AG09319 (cell line): Measurements from ENCODE around the gene KAT6B.

Experiments
- DNase-seq: peaks from one replicate; pipeline ENCODE4 v3.0.0-alpha.2; 2010; ENCODE audit warnings: low read depth; ENCODE audit errors: extremely low read depth
- TF ChIP-seq, protein P1 (sequence below): IDR thresholded peaks from 2 replicates; pipeline ENCODE4 v1.5.1; 2011; ENCODE audit warnings: low read depth, mild to moderate bottlenecking, inconsistent platforms, low read length, moderate library complexity

The KAT6B gene

DNA sequence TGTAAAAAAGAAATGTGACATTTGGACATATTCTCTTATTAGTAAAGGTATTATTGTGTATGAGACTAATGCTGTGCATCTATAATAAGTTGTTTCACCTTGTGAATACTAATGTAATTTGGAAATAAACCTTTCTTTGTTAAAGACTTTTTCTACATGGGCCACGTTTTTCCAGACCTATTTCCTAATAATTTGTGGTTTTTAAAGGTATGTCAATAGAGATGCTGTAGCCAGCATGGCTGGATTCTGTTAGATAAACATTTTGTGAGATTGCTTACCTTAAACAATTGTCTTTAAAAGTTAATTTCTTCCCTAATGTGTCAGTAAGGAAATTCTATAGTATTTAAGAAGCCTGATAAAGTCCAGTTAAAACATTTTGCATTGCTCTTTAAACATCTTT lies 56.0 kb downstream of the KAT6B start:
- TF ChIP-seq, protein P1, sequence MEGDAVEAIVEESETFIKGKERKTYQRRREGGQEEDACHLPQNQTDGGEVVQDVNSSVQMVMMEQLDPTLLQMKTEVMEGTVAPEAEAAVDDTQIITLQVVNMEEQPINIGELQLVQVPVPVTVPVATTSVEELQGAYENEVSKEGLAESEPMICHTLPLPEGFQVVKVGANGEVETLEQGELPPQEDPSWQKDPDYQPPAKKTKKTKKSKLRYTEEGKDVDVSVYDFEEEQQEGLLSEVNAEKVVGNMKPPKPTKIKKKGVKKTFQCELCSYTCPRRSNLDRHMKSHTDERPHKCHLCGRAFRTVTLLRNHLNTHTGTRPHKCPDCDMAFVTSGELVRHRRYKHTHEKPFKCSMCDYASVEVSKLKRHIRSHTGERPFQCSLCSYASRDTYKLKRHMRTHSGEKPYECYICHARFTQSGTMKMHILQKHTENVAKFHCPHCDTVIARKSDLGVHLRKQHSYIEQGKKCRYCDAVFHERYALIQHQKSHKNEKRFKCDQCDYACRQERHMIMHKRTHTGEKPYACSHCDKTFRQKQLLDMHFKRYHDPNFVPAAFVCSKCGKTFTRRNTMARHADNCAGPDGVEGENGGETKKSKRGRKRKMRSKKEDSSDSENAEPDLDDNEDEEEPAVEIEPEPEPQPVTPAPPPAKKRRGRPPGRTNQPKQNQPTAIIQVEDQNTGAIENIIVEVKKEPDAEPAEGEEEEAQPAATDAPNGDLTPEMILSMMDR, result no peak
- no peak for DNase-seq

DNA sequence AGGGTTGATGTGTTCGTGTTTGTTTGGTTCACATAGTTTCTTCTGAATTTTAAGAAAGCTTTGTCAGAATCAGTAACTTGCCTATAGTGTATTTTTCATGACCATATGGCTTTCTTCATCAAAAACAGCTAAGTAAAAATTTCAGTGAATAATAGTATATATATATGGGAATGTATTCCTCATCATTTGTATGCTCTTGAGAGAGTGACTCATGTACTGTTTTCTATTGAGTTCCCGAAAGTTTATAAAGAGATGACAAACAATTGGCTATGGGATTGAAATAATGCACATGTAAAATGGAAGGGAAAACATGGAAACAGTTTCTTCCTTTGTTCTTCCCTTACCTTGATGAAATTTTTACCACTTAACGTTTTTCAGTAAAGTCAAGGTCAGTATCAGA lies 56.4 kb downstream of the KAT6B start:
- no peak for DNase-seq
- TF ChIP-seq, protein P1, result no peak

DNA sequence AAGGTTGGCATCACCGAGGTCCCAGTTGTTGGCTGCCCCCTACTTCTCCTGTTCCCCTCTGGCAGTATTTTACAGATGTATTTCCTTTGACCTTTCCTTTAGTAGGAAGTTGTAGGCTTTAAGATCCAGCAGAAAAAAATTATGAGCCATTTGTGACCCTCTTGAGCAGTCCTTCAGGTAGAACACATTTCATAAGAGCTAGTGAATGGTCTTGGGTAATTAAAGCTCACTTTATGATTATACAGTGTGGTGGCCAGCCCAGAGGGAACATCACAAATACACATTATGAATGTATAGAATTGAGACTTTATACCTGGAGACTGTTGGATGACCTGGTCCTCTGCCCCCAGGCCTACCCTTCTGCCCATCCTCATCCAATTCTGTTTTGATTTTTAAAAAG lies 57.0 kb downstream of the KAT6B start:
- TF ChIP-seq, protein P1, result no peak
- DNase-seq, result no peak

DNA sequence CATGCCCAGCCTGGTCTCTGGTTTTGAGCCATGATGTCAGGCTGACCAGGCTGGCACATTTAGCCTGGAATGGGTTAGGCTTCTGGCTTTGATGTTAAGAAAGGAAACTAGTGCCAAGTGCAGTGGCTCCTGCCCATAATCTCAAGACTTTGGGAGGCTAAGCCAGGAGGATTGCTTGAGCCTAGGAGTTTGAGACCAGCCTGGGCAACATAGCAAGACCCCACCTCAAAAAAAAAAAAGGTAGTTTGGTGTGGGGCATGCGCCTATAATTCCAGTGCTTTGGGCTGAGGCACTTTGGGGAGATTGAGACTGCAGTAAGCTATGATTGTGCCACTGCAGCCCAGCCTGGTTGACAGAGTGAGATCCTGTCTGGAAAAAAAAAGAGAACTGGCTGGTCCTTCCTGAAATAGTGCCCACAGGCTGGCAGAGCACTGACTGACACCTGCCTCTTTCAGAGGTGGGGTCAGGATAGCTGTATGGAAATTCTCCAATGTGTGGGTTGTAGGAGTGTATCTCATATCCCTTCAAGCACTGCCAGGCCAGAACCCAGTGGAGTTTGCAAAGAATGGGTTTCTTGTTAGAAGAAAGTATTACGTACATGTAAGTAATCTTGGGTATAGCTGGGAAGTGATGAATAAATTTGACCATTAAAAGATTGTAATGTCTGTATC lies 61.3 kb downstream of the KAT6B start:
- TF ChIP-seq, protein P1, result no peak

DNA sequence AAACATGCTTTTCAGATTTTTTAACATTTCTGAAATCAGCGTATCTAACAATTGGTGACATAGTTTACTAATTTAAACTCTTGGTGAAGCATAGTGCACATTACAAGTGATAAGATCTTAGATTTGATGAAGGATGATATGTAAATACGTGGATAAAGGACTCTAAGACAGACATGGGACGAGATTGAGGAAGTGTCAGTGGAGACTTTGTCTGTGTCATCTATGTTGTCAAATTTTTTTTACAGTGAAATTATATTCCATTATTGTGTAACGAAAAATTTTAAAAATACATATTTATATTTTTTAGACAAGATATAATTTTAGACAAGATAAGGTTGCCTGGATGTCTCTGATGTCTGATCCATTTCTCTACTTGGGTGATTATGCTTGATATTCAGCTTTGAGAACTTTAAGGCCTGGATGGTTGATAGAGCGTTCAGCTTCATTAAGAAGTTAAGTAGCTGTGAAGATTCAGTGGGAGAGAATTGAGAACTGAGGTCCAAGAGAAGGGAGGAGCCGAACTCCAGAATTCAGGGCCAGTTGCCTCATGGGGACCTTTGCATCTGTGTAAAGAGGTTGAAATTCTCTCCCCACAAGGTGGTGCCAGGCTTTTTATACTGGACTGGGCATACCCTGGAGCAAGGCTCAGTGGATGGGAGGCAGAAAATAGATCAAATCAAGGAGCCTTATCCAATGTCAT lies 62.7 kb downstream of the KAT6B start:
- TF ChIP-seq, protein P1, result no peak; the same call in 1 of the 2 replicates
- DNase-seq, result no peak

More for the DNA sequence above, 61.3 kb downstream of the KAT6B start:
- no peak for DNase-seq

DNA sequence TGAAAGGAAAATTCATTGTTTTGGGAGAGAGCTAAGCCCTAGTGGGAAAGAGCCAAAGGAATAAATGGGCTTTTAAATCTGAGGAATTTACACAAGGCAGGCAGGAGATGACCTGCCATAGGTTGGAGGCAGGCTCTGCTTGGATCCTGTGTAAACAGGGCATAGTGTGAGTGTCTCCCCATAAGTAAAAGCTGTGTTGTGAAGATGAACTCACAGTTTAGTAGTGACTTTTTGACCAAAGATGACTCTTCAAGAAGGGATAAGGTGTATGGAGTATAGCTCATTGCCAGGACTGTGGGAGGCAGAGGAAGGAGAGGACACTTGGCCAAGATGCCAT lies 63.2 kb downstream of the KAT6B start:
- DNase-seq, result no peak
- TF ChIP-seq, protein P1, result no peak

DNA sequence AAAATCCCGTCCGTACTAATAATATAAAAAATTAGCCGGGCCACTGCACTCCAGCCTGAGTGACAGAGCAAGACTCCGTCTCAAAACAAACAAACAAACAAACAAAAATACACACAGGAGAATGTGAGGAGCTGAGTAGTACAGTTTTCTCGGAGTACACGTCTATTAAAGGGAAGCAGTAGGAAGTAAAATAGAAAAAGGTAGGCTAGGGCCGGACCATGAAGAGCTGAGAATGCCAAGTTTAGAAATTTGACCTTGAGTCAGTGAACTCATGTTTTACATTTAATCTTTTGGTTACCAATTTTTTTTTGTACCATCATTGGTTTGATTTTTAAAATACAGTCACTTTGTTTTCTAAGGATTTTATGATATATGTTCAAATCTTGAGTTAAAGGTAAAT lies 64.1 kb downstream of the KAT6B start:
- TF ChIP-seq, protein P1, result no peak
- no peak for DNase-seq
